ENCODE data around the gene LZIC. TPM values are rescaled to one million over a fixed set of nuclear protein-coding genes. Genes with fewer than 3 reads are reported as not detected.
"Not testable (repeated sequence)": the region's sequence is repeated elsewhere in the genome, so short reads cannot be mapped to it uniquely, and the experiment has no call there.

Gene LZIC
- total and polyA plus RNA-seq, 5 donors: 22.6 to 36.9 (median 31.6) TPM

GRCh38 chr1:9942399-9942938, 722 bp downstream of the LZIC start:
- Histone ChIP-seq H3K27me3 (ENCODE audit: control insufficient read depth, insufficient read depth) (no peaks in the 10 kb centered on the region), H3K9me3 (ENCODE audit: control insufficient read depth, low read length) (no peaks in the 10 kb centered on the region), H3K4me1 (ENCODE audit: control insufficient read depth, insufficient read depth, low read length) (no peaks in the 10 kb centered on the region), H3K27ac (ENCODE audit: low read length) (peak overlapping the region; percentile 70), H3K4me3 (ENCODE audit: low read length) (peak overlapping the region; percentile 78)
- ATAC-seq (peak; percentile 29 to 59), DNase-seq (no peak)
- intact Hi-C loops (cut with DNase I): loop anchor here in 2 of 4 donors (2.0 to 10.0 kb wide), 3 partner anchors 68 to 92 kb away; partner anchors contain the start of gene UBE4B (in 1 of the 2)
- WGBS: under 1% methylated on average over 14 of the region's 14 CpGs

GRCh38 chr1:9929431-9930385, 13.5 kb downstream of the LZIC start:
- no peaks in the 10 kb centered on the region for H3K4me1 ChIP-seq (ENCODE audit: control insufficient read depth, insufficient read depth, low read length)
- intact Hi-C loops (cut with DNase I): no loop called here
- ATAC-seq (peak; percentile 33 to 78), DNase-seq (no peak)
- no peaks in the 10 kb centered on the region for H3K27me3 ChIP-seq (ENCODE audit: control insufficient read depth, insufficient read depth)
- no peaks in the 10 kb centered on the region for H3K9me3 ChIP-seq (ENCODE audit: control insufficient read depth, low read length)
- H3K27ac ChIP-seq (ENCODE audit: low read length): no peak overlapping the region
- H3K4me3 ChIP-seq (ENCODE audit: low read length): no peak overlapping the region
- 70% methylated on average over 15 of the region's 15 CpGs for WGBS

GRCh38 chr1:9927259-9927658, 15.9 kb downstream of the LZIC start:
- intact Hi-C loops (cut with DNase I): no loop called here
- Histone ChIP-seq H3K4me3 (ENCODE audit: low read length) (no peak overlapping the region), H3K9me3 (ENCODE audit: control insufficient read depth, low read length) (no peaks in the 10 kb centered on the region), H3K27me3 (ENCODE audit: control insufficient read depth, insufficient read depth) (no peaks in the 10 kb centered on the region), H3K27ac (ENCODE audit: low read length) (no peak overlapping the region), H3K4me1 (ENCODE audit: control insufficient read depth, insufficient read depth, low read length) (no peaks in the 10 kb centered on the region)
- ATAC-seq: no peak
- no peak for DNase-seq
- WGBS: 90% methylated on average over 5 of the region's 5 CpGs

GRCh38 chr1:9922342-9922741, 20.8 kb downstream of the LZIC start:
- peak; percentile 71 to 88 for ATAC-seq
- H3K9me3 ChIP-seq (ENCODE audit: control insufficient read depth, low read length): no peaks in the 10 kb centered on the region
- no peak overlapping the region for H3K4me3 ChIP-seq (ENCODE audit: low read length)
- intact Hi-C loops (cut with DNase I): no loop called here
- DNase-seq: no peak
- WGBS: 48% methylated on average over 5 of the region's 5 CpGs
- H3K27me3 ChIP-seq (ENCODE audit: control insufficient read depth, insufficient read depth): no peaks in the 10 kb centered on the region
- H3K4me1 ChIP-seq (ENCODE audit: control insufficient read depth, insufficient read depth, low read length): no peaks in the 10 kb centered on the region
- H3K27ac ChIP-seq (ENCODE audit: low read length): peak overlapping the region; percentile 72

- H3K4me3 ChIP-seq (ENCODE audit: low read length): no peak overlapping the region
- no peak for DNase-seq
- no peak for ATAC-seq
- H3K9me3 ChIP-seq (ENCODE audit: control insufficient read depth, low read length): no peaks in the 10 kb centered on the region
- H3K4me1 ChIP-seq (ENCODE audit: control insufficient read depth, insufficient read depth, low read length): no peaks in the 10 kb centered on the region
- no peak overlapping the region for H3K27ac ChIP-seq (ENCODE audit: low read length)
- intact Hi-C loops (cut with DNase I): no loop called here
- WGBS: 91% methylated on average over 5 of the region's 5 CpGs
- no peaks in the 10 kb centered on the region for H3K27me3 ChIP-seq (ENCODE audit: control insufficient read depth, insufficient read depth)
Observed at GRCh38 chr1:9920606-9921005, 22.6 kb downstream of the LZIC start.

- Histone ChIP-seq H3K4me3 (ENCODE audit: low read length) (no peak overlapping the region), H3K4me1 (ENCODE audit: control insufficient read depth, insufficient read depth, low read length) (no peaks in the 10 kb centered on the region), H3K9me3 (ENCODE audit: control insufficient read depth, low read length) (no peaks in the 10 kb centered on the region), H3K27ac (ENCODE audit: low read length) (no peak overlapping the region), H3K27me3 (ENCODE audit: control insufficient read depth, insufficient read depth) (no peaks in the 10 kb centered on the region)
- intact Hi-C loops (cut with DNase I): no loop called here
- ATAC-seq (no peak), DNase-seq (no peak)
- 84% methylated on average over 1 of the region's 1 CpG for WGBS
Observed at GRCh38 chr1:9917901-9918300, 25.3 kb downstream of the LZIC start.

- ATAC-seq; H3K4me3 ChIP-seq (ENCODE audit: low read length); H3K9me3 ChIP-seq (ENCODE audit: control insufficient read depth, low read length); H3K4me1 ChIP-seq (ENCODE audit: control insufficient read depth, insufficient read depth, low read length); intact Hi-C loops (cut with DNase I); DNase-seq; H3K27me3 ChIP-seq (ENCODE audit: control insufficient read depth, insufficient read depth); H3K27ac ChIP-seq (ENCODE audit: low read length): not testable (repeated sequence)
- 94% methylated on average over 3 of the region's 3 CpGs for WGBS
Observed at GRCh38 chr1:9917495-9917894, 25.7 kb downstream of the LZIC start.

- Histone ChIP-seq H3K9me3 (ENCODE audit: control insufficient read depth, low read length) (no peaks in the 10 kb centered on the region), H3K4me3 (ENCODE audit: low read length) (no peak overlapping the region), H3K27me3 (ENCODE audit: control insufficient read depth, insufficient read depth) (no peaks in the 10 kb centered on the region), H3K4me1 (ENCODE audit: control insufficient read depth, insufficient read depth, low read length) (no peaks in the 10 kb centered on the region), H3K27ac (ENCODE audit: low read length) (no peak overlapping the region)
- 70% methylated on average over 2 of the region's 2 CpGs for WGBS
- ATAC-seq: no peak
- intact Hi-C loops (cut with DNase I): no loop called here
- no peak for DNase-seq
Observed at GRCh38 chr1:9916452-9916851, 26.7 kb downstream of the LZIC start.

GRCh38 chr1:9914610-9914937, 28.6 kb downstream of the LZIC start:
- DNase-seq: no peak
- WGBS: 40% methylated on average over 2 of the region's 2 CpGs
- ATAC-seq: no peak
- no peaks in the 10 kb centered on the region for H3K27me3 ChIP-seq (ENCODE audit: control insufficient read depth, insufficient read depth)
- H3K9me3 ChIP-seq (ENCODE audit: control insufficient read depth, low read length): no peaks in the 10 kb centered on the region
- H3K4me1 ChIP-seq (ENCODE audit: control insufficient read depth, insufficient read depth, low read length): peaks cover 2% of the 10 kb centered on the region
- no peak overlapping the region for H3K27ac ChIP-seq (ENCODE audit: low read length)
- H3K4me3 ChIP-seq (ENCODE audit: low read length): no peak overlapping the region
- intact Hi-C loops (cut with DNase I): loop anchor here in 2 of 4 donors (2.0 to 5.0 kb wide), 2 partner anchors 37 to 40 kb away; no protein-coding TSS in a partner anchor

- 85% methylated on average over 12 of the region's 12 CpGs for WGBS
- ATAC-seq (no peak), DNase-seq (no peak)
- Histone ChIP-seq H3K4me1 (ENCODE audit: control insufficient read depth, insufficient read depth, low read length) (peaks cover 2% of the 10 kb centered on the region), H3K27me3 (ENCODE audit: control insufficient read depth, insufficient read depth) (no peaks in the 10 kb centered on the region), H3K9me3 (ENCODE audit: control insufficient read depth, low read length) (no peaks in the 10 kb centered on the region), H3K4me3 (ENCODE audit: low read length) (no peak overlapping the region), H3K27ac (ENCODE audit: low read length) (no peak overlapping the region)
- intact Hi-C loops (cut with DNase I): loop anchor here in 1 of 4 donors (5.0 kb wide), 1 partner anchor 35 kb away; no protein-coding TSS in a partner anchor
Observed at GRCh38 chr1:9912264-9912936, 30.8 kb downstream of the LZIC start.

Data from right cardiac atrium (tissue), 5 donors.